ENCODE results near the gene SCARB1.
A peak's percentile ranks its signal among the peaks of the same experiment; 100 is the strongest.

SCARB1 gene

DNA sequence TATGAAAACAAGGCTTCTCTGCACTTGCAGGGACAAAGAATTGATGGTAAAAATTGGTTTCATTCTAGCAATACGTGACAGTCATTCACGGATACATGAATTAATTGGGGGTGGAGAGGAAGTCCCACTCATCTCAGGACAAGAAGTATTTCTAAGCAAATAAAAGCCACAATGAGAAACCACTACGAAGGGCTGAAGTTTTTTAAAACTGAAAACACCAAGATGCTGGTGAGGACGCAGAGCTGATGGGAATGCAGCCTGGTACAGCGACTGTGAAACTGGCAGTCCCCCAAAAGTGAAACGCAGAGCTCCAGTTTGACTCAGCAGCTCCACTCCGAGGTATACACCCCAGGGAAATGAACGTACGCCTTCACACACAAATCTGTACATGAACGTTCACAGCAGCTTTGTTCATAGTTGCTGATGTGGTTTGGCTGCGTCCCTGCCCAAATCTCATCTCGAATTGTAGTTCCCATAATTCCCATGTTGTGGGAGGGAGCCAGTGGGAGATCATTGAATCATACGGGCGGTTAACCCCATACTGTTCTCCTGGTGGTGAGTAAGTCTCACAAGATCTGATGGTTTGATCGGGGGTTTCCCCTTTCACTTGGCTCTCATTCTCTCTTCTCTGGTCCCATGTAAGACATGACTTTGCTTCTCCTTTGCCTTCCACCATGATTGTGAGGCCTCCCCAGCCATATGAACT, 89.0 kb downstream of the SCARB1 start:
- peak; percentile 84 for DNase-seq (ENCODE audit: low spot score)

DNA sequence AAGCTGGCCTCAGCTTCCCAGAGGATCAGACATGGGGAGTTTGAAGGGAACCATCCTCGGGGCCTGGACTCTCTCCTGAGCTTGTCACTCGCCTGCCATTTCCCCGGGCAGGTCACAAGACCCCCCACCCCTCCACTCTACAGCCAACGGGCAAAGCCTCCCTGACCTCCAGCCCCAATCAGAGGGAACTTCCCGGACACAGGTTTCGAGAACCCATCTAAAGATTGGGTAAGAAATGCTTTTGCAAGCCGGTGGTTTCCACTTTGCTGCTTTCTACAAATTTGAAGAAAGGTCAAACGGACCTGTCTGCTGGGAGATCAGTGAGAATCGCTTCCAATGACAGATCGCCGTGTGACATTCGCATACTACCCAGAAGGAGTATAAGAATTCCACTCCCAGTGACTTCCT, 89.6 kb downstream of the SCARB1 start:
- DNase-seq (ENCODE audit: low spot score) = no peak

DNA sequence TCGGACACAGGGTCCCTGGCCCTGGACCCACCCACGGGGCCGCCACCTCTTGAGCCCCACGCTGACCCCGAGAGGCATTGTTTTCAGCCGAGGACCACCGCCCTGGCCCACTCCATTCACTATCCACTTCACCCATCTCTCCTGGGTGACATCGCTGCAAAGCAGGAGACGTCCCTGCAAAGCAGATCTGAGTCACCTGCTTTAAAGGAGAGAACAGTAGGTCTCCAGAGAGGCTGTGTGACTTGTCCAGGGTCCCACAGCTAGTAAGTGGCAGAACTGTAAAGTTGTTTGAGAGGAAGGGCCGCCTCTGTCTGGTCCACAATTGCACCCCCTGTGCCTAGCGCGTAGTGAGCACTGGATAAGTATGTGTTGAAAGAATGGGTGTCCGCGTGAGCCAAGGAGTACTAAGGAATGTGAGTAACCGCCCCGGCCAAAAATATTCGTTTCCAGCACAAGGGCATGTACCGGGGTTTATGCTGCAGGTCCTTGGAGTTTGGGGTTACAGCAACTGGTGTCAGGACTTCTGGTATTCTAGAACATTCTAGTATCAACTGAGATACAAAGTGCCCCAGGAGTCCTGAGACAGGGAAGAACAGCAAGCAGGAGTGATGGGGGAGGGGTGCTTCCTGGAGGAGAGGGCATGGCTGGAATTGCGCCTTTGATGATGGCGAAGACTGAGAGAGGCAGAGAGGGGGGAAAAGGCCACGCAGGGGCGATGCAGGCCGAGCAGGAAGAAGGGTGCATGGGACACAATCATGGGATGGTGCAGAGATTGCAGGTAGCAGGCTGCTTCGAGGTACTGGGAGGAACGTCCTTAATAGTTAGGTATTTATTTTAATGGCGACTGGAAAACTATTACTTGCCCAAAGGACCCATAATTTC, 91.1 kb downstream of the SCARB1 start:
- DNase-seq (ENCODE audit: low spot score) = no peak

DNA sequence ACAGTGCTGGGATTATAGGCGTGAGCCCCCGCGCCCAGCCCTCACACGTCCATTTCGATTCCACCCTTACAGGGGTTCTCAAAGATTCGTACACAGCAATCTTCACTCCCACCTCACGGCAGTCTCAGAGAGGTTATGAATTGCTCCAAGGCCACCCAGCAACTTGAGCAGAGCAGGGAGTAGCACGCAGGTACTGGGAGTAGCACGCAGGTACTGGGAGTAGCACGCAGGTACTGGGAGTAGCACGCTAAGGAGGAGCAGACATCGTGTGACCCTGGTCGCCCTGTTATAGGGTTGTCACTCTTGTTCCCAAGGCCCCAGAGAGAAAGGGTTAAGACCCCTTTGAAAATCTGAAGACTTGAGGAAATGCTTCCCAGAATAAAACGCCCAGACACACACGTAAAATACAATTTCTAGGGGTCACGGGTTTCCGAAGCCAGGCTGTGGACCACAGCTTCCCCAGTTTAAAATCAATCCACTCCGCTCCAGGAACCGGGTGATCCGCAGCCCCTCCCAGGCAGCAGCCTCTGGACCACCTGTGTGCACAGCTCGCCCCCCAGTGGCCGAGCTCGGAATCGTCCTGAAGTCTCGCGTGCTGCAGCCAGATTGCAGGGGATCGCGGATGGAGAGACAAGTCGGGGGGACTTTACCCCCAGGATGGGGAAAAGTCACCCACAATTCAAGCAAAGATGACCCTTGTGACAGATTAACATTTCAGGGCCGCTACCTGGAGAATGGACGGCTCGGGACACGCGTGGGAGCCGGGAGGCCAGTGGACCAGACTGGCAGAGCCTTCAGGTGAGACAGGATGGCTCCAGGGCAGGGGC, 92.0 kb downstream of the SCARB1 start:
- peak; percentile 83 for DNase-seq (ENCODE audit: low spot score)

DNA sequence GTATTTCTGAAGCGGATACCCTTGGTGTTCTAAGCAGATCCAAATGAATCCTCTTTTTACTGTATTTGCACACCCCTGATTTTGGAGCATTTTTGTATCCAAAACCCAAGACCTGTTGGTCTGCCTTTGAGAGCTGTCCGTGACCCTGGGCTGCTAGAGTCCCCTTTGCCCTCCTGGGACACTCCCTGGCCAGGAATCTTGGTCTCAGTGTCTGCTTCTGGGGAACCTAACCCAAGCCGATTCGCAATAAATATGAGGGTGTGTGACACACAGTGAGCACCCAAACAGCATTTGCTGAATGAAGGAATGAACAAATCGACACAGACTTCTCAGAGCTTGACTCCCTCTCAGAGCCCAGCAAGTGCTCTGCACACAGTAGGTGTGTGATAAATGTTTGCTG, 92.9 kb downstream of the SCARB1 start:
- no peak for DNase-seq (ENCODE audit: low spot score)

DNA sequence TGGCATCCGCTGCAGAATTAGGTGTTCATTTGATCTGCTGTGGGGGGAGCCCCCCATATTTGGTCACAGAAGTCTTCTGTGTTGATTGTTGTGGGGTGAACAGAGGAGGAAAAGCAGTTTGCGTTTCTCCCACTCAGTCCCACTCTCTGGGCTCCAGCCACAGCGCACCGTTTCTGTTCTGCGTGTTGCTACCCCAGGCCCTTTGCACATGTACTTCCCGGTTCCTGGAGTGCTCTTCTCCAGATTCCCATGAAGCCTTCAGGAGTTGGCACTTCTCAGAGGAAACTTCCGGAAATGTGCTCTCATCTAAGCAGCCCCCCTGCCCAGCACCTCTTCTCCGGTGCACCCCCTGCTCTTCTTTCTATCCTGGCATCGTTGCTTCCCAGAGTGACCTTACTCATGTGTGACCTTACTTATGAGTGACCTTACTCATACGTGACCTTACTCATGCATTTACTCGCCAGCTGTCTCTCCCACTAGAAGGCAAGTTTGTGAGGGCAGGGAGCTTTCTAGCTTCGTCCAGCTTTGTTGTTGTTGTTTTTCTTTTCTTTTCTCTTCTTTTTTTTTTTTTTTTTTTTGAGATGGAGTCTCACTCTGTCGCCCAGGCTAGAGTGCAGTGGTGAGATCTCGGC, 93.7 kb downstream of the SCARB1 start:
- no peak for DNase-seq (ENCODE audit: low spot score)

DNA sequence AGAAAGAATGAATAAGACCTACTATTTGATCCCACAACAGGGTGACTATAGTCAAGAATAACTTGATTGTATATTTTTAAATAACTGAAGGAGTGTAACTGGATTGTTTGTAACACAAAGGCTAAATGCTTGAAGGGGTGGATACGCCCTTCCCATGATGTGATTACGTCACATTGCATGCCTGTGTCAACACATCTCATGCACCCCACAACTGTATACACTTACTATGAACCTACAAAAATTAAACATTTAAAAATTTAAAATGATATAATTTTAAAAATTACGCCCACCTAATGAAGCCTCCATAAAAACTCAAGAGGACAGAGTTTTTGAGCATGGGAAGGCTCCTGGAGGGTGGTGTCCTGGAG, 94.5 kb downstream of the SCARB1 start:
- no peak for DNase-seq (ENCODE audit: low spot score)

DNA sequence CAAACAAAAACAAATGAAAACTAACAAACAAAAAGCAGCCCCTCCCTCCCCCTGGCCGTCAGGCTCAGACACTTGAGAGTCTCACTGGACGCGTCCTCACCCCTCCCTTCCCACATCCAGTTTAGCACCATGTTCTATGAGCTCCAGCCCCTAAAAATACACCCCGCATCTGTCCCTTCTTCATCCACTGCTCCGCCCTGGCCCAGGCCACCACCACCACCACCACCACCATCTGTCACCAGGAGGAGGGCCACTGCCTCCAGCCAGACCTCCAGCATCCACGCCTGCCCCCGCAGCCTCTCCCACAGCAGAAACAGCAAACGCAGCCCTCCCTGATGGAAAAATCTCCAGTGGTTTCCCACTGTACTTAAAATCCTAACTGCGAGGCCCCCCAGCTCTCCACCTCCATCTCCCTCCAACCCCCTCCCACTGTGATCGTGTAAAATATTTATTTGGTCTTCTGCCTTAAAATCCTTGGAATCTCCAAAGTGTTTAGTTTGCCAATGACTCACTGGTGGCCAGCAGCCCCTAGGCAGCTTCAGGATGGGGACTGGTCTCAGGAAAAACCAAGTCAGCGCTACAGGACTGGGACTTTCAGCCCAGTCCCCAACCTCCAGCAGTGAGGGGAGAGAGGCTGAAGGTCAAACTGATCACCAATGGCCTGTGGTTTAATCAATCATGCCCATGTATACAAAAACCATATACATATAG, 95.1 kb downstream of the SCARB1 start:
- no peak for DNase-seq (ENCODE audit: low spot score)

DNA sequence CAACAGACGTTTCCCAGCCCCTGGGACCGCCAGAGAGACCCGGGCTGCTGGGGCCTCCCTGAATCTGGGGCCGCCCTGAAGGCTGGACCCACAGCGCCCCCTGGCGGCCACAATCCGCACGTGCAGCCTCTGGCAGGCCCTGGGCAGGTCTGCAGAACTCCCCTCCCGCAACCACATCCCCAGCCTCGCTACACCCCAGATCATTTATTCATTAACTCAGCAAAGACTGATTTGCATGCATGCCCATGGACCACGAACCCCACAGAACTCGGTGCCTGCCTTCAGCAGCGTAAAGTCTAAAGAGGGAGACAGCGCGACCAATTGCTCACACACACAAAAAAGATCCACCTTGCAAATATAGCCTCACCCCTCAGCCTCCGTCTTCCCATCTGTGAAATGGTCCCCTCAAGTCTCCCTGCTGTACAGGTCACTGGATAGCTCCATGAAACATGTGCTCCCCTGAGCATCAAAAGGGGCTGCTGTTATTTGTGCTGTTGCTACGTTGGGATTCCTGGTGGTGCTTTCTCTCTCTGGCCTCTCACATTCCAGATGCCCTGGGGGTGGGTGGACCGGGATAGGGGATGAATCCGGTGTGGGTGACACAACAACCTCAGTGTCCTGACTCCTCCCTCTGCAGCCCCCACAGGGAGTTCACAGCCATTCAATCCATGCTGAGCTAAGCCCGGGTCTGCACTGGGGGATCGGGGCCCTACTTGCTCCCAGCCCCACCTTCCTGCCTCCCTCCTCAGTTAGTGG, 96.4 kb downstream of the SCARB1 start:
- DNase-seq (ENCODE audit: low spot score) = peak; percentile 77

DNA sequence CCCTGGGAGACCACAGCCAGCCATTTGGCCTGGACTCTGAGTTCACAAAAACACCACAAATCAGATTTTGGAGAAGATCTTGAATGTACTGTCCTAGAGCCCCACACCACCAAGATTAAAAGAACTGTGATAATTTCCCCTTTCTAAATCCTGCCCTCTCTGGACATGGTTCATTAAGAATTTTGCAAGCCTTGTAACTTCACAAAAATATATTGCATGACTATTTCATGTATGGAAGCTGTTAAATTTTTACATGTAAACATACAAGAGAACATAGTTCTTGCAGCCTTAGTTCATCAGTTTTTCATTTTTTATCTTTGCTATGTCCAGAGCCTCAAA, 97.0 kb downstream of the SCARB1 start:
- no peak for DNase-seq (ENCODE audit: low spot score)

DNA sequence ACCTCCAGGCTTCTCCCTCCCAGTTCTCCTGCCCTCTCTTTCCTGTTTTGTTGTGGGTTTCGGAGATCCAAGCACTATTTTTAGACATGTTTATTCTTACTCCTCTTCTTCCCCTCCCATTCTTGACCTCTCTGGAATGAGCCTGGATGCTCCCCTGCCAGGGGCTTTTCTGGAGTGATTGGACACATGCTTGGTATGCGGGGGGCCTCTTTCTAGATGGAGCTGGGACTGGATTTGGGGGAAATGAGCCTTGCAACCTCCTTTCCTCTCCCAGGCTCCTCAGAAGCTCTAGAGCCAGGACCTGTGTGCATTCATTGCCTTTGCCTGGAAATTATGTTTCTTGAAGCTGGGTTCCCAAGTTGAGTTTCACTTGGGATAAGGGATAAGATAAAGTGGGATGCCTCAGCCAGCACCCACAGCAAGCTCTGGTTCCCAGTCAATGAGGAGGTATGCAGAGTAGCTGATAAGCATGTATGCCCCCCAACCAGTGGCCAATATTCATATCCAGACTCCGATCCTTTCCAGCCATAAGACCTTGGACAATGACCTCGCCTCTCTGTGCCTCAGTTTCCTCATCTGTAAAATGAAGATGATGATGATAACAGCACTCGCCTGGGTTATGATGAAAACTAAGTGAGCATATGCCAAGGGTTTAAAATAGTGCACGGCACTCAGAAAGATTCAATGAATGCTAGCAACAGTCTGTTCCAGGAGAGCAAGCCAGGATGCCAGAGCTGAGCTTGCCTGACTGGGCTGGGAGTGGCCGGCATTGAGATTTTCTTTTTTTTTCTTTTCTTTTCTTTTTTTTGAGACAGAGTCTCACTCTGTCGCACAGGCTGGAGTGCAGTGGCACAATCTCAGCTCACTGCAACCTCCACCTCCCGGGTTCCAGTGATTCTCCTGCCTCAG, 97.8 kb downstream of the SCARB1 start:
- no peak for DNase-seq (ENCODE audit: low spot score)

DNA sequence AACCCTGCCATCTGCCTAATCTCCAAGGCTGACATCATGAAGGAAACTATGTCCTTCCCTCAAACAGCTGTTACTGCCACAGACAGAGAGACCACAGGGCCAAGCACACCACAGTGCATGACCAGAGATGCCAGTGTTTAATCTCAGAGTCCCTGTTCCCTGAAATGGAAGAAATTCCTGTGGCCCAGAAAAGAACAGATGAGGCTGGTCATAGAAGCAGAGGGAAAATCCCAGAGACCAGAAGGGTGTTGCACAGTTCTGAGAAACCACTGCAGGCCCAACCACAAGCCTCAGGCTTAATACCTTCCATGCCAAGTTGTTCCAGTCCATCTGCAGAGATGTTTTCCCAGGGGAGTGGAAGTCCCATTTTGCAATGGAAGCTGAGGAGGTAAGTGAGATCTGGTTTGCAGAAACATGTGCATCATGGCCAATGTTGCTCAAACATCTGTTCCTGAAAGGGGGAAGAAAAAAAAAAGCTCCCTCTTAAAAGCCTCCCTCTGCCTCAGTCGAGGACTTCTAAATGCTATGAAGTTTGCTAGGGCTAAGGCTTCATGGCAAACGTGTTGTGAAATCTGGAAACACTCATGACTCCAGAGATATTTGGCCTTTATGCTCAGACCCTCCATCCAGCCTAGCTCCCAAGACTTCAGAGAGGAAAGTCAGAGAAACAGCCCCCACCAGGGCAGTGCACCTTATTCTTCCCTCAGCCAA, 98.6 kb downstream of the SCARB1 start:
- peak; percentile 85 for DNase-seq (ENCODE audit: low spot score)

DNA sequence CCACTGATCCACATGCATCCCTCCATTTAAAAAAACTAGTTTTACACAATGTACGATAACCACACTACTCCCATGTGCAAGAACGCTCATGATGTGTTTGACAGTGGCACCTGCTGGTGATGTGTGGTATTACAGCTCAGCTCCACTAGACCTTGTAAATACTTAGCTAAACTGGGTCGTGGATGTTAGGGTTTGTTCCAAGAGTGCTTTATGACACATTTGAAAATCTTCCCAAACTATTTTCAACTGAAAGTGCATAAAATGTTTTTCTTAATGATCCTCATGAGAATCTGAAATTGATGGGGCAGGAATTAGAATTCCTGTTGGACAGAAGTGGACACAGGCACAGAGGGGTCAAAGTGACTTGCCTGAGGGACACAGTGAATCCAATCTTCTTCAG, 99.2 kb downstream of the SCARB1 start:
- DNase-seq (ENCODE audit: low spot score) = no peak

DNA sequence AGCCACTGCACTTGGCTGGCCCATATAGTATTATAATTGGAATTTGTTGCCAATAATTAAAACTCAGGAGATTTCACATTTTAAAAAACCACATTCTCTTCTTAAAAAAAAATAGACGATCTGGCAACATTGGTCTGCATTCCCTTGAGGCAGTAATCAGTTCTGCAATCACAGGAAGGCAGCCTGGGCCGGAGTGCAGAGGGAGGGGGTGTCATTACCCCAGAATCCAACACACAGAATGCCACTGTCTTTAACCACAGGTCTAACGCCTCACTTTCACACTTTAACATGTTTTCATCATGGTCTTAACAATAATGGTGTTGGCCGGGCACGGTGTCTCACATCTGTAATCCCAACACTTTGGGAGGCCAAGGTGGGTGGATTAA, 100.1 kb downstream of the SCARB1 start:
- DNase-seq (ENCODE audit: low spot score) = no peak

DNA sequence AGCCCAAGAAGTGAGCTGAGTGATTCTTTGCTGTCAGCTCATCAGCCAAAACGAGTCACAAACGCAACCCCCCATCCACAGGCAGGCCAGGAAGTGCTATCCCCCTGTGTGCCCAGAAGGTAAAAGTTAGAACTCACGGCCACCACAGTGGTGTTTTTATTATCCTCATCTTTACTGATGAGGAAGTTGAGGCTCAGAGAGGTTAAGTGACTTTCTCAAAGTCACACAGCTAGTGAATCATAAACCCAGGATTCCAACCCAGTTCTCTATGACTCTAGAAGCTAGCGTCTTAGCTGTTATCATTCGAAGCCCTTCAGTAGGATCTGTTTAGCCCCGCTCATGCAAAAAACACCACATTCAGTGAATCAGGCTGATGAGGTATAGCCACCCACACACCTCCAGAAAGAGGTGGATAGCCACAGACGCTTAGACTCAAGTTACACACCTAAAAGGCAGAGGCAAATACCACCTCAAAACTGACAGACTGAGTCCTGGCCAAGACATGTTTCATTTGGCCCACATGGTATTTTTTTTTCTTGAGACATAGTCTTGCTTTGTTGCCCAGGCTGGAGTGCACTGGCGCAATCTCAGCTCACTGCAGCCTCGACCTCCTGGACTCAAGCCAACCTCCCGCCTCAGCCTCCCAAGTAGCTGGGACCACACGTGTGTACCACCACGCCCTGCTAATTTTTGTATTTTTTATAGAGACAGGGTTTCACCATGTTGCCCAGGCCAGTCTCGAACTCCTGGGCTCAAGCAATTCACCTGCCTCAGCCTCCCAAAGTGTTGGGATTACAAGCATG, 100.7 kb downstream of the SCARB1 start:
- no peak for DNase-seq (ENCODE audit: low spot score)

DNA sequence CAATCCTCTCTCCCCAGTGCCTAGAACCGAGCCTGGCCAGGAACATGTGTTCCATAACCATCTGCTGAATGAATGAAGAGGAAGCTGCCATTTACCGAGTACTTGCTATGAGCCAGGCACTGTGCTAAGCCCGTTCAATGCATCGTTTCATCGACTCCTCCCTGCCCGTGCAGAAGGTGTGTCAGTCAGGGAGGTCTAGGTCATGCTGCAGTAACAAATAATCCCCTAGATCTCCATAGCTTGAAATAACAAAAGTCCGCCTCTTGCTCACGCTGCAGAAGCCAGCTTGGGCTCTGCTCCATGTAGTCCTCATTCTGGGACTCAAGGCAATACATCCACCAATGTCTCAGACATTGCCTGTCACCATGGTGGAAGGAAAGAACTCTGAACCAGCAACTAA, 101.3 kb downstream of the SCARB1 start:
- no peak for DNase-seq (ENCODE audit: low spot score)

DNA sequence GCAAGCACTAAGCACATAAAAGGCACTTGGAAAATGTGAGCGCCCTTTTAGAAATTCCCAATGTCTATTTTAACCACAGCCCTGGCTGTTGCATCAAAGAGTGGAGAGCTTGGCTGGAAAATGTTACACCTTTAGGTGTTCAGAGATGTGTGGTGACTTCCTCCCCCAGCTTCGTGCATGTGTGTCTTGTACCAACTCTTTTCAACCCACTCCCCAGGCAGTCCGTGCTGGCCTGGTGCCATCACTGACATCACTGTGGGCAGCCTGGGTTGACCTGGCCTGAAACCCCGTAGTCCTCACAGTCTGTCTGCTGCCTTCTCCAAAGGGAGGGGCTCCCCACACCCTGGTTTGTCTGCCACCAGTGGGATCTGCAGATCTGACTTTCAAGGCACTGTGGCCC, 101.8 kb downstream of the SCARB1 start:
- no peak for DNase-seq (ENCODE audit: low spot score)

DNA sequence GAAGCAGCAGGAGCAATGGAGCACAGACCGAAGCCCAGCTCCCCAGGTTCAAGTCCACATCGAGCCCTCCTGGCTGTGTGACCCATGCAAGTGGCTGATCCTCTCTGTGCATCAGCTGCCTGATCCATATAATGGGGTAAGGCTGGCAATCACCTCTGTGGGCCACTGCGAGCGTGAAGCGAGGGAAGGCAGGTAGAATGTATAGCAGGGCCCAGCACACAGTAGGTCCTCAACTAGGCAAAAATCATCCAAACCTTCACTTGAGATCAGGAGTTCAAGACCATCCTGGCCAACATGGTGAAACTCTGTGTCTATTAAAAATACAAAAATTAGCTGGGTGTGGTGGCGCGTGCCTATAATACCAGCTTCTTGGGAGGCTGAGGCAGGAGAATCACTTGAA, 102.6 kb downstream of the SCARB1 start:
- no peak for DNase-seq (ENCODE audit: low spot score)
